ENCODE results near the gene UBE4B.

DNA sequence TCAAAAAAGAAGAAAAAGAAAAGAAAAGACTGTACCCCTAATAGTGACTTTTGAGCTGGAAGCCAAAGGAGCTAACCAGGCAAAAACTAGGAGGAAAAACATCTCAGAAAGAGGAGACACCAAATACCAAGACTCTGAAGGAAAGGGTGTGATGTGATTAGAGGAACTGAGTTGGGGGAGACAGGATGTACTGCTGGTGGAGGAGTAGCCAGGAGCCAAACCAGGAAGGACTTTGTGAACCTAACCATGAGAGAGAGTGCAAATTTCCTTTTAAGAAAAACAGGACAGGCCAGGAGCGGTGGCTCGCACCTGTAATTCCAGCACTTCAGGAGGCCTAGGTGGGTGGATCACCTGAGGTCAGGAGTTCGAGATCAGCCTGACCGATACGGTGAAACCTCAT lies 39.8 kb upstream of the UBE4B start:
- no peak for TF ChIP-seq SP1 (CRISPR knock-in tag; conservative IDR thresholded peaks at IDR 0.05)
- no peak for TF ChIP-seq ATF1 (CRISPR knock-in tag; IDR thresholded peaks at IDR 0.05)

Data from WTC11 (cell line).